NAMALWA (cell line): ENCODE measurements around the gene TAB2.
"Not testable (repeated sequence)": the region's sequence is repeated elsewhere in the genome, so short reads cannot be mapped to it uniquely, and the experiment has no call there.

ENCODE experiments used
- DNase-seq: peaks from one replicate; pipeline ENCODE4 v3.0.0-alpha.2; 2015; ENCODE audit warnings: low spot score

Gene TAB2

GRCh38 chr6:149313070-149313469 lies 4.4 kb upstream of the TAB2 start:
- no peak for DNase-seq

GRCh38 chr6:149313861-149314260 lies 3.7 kb upstream of the TAB2 start:
- no peak for DNase-seq

GRCh38 chr6:149314325-149314905 lies 3.1 kb upstream of the TAB2 start:
- no peak for DNase-seq

- DNase-seq, result no peak
These were observed 1.3 kb upstream of the TAB2 start for GRCh38 chr6:149316108-149316727.

- DNase-seq, result peak; percentile 95
These were observed 520 bp upstream of the TAB2 start for GRCh38 chr6:149316740-149317643.

- DNase-seq, result peak; percentile 68
These were observed 1.2 kb downstream of the TAB2 start for GRCh38 chr6:149318581-149319286.

- DNase-seq, result no peak
These were observed 1.9 kb downstream of the TAB2 start for GRCh38 chr6:149319422-149319821.

- DNase-seq, result not testable (repeated sequence)
These were observed 2.5 kb downstream of the TAB2 start for GRCh38 chr6:149320016-149320415.

GRCh38 chr6:149320796-149321195 lies 3.3 kb downstream of the TAB2 start:
- no peak for DNase-seq

GRCh38 chr6:149323353-149323752 lies 5.8 kb downstream of the TAB2 start:
- DNase-seq, result no peak

- DNase-seq, result no peak
These were observed 6.4 kb downstream of the TAB2 start for GRCh38 chr6:149323925-149324324.

- DNase-seq, result no peak
These were observed 6.9 kb downstream of the TAB2 start for GRCh38 chr6:149324428-149324827.

- DNase-seq, result no peak
These were observed 8.2 kb downstream of the TAB2 start for GRCh38 chr6:149325648-149326236.

- no peak for DNase-seq
These were observed 10.1 kb downstream of the TAB2 start for GRCh38 chr6:149327638-149328037.

GRCh38 chr6:149328083-149328482 lies 10.6 kb downstream of the TAB2 start:
- DNase-seq, result no peak

- DNase-seq, result no peak
These were observed 12.0 kb downstream of the TAB2 start for GRCh38 chr6:149329529-149329928.

GRCh38 chr6:149330133-149330532 lies 12.6 kb downstream of the TAB2 start:
- no peak for DNase-seq

- no peak for DNase-seq
These were observed 13.7 kb downstream of the TAB2 start for GRCh38 chr6:149331043-149331807.

- no peak for DNase-seq
These were observed 14.4 kb downstream of the TAB2 start for GRCh38 chr6:149331871-149332270.

GRCh38 chr6:149332602-149333265 lies 15.2 kb downstream of the TAB2 start:
- no peak for DNase-seq

GRCh38 chr6:149333266-149333620 lies 15.7 kb downstream of the TAB2 start:
- no peak for DNase-seq
